ENCODE data around the gene ASPHD2. TPM values are rescaled to one million over a fixed set of nuclear protein-coding genes. Genes with fewer than 3 reads are reported as not detected.

Gene ASPHD2
- total and polyA plus RNA-seq, 10 of the 15 experiments (the other 5 are each of a cell fraction or from before 2014, with no cell fraction given), result 1.6 to 10.6 (median 5.2) TPM

- H3K36me3 ChIP-seq (ENCODE audit: control insufficient read depth in 2 of 2, insufficient read depth in 2 of 2, low read length in 1 of 2), result no peaks in the 10 kb centered on the region
- H3K4me3 ChIP-seq, result no peak overlapping the region
- FAIRE-seq (no peak), DNase-seq (ENCODE audit: low read depth, low spot score) (no peak), ATAC-seq (no peak)
- POLR2A ChIA-PET, result no interaction called here
- H4K20me1 ChIP-seq (ENCODE audit: control insufficient read depth, insufficient read depth), result no peaks in the 10 kb centered on the region
- H3K27ac ChIP-seq (ENCODE audit: control insufficient read depth, insufficient read depth), result no peak overlapping the region
- SMC1A ChIA-PET (ENCODE audit: uncharacterized antibody, unreplicated experiment), result interaction anchor here (1.0 to 2.6 kb wide), 3 partner anchors 9 to 51 kb away, joined by 3 to 13 read pairs (median 4); no protein-coding TSS in a partner anchor
- no peak overlapping the region for H3K9ac ChIP-seq (ENCODE audit: control insufficient read depth, insufficient read depth, low read length)
- H2AFZ ChIP-seq (ENCODE audit: control insufficient read depth, low read depth, low read length), result no peak overlapping the region
- WGBS (ENCODE audit: insufficient coverage, insufficient replicate concordance, low lambda C conversion rate, missing lambda C conversion rate), result 26% methylated on average over 5 of the region's 5 CpGs
- H3K9me3 ChIP-seq (replicated peaks; ENCODE audit: control insufficient read depth, insufficient read depth, low read length), result no peaks in the 10 kb centered on the region
- CTCF ChIA-PET, result interaction anchor here (0.6 to 2.6 kb wide), 7 partner anchors 10 to 268 kb away, joined by 3 to 10 read pairs (median 7); no protein-coding TSS in a partner anchor
- H3K4me1 ChIP-seq (ENCODE audit: control insufficient read depth, insufficient read depth, low read length), result no peaks in the 10 kb centered on the region
- no peak overlapping the region for H3K4me2 ChIP-seq (ENCODE audit: control insufficient read depth, insufficient read depth)
- BruUV-seq (replicated peaks), result no TSS peak
- intact Hi-C loops (cut with micrococcal nuclease; ENCODE audit: unreplicated experiment) (no loop called here), in situ Hi-C loops (cut with MboI) (no loop called here)
- H3K79me2 ChIP-seq (ENCODE audit: control insufficient read depth, insufficient read depth, low read length), result no peaks in the 10 kb centered on the region
- TF ChIP-seq EZH2 (IDR thresholded peaks at IDR 0.05; ENCODE audit: borderline replicate concordance, control insufficient read depth, low read depth, low read length) (no peak), BRCA1 (IDR thresholded peaks at IDR 0.05; ENCODE audit: low read depth, low read length) (no peak), EGR1 (IDR thresholded peaks at IDR 0.05; ENCODE audit: borderline replicate concordance in 1 of 2, low read depth in 2 of 2, low read length in 2 of 2) (no peak), BACH1 (IDR thresholded peaks at IDR 0.05; ENCODE audit: borderline replicate concordance) (no peak), NR2C2 (IDR thresholded peaks at IDR 0.05; ENCODE audit: borderline replicate concordance, control insufficient read depth, insufficient read length, low read depth) (no peak), CUX1 (IDR thresholded peaks at IDR 0.05; ENCODE audit: insufficient replicate concordance, low read depth, low read length) (no peak), CBX3 (IDR thresholded peaks at IDR 0.05; ENCODE audit: borderline replicate concordance, low read depth) (no peak)
- TF ChIP-seq, protein P1, sequence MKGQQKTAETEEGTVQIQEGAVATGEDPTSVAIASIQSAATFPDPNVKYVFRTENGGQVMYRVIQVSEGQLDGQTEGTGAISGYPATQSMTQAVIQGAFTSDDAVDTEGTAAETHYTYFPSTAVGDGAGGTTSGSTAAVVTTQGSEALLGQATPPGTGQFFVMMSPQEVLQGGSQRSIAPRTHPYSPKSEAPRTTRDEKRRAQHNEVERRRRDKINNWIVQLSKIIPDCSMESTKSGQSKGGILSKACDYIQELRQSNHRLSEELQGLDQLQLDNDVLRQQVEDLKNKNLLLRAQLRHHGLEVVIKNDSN (IDR thresholded peaks at IDR 0.05; ENCODE audit: borderline replicate concordance, extremely low read length, insufficient read depth, low read depth, low read length), result no peak
- RAD21 ChIA-PET (ENCODE audit: unreplicated experiment), result no interaction called here
- H3K27me3 ChIP-seq (replicated peaks in 1 of 2; ENCODE audit: control insufficient read depth in 2 of 2, insufficient read depth in 2 of 2, low read length in 1 of 2), result no peaks in the 10 kb centered on the region; a peak in 1 of 4 replicates
Measured at GRCh38 chr22:26410386-26410785, 18.7 kb upstream of the ASPHD2 start.
